HepG2 (cell line): Measurements from ENCODE around the gene KANSL1. TPM values are rescaled to one million over a fixed set of nuclear protein-coding genes. Genes with fewer than 3 reads are reported as not detected.

Experiments
- ATF7 ChIP-seq, 2 experiments: fragments of 450-650 bp in 1 of 2; sonication (generic) in 1 of 2; formaldehyde crosslinking in 1 of 2; IDR thresholded peaks; 2 replicates each; pipeline versions ENCODE4 v1.4.0 to v1.6.1; 2016 to 2020; ENCODE audit warnings: antibody characterized with exemption in 1 of 2, mild to moderate bottlenecking in 1 of 2, missing genetic modification reagents in 1 of 2
- GLI4 ChIP-seq: sonication (generic); formaldehyde crosslinking; IDR thresholded peaks from 2 replicates; pipeline ENCODE4 v1.5.1; 2020; ENCODE audit warnings: missing genetic modification reagents, mild to moderate bottlenecking, moderate library complexity, borderline replicate concordance
- KLF11 ChIP-seq: IDR thresholded peaks from 2 replicates; pipeline ENCODE4 v1.6.1; 2016; ENCODE audit warnings: missing compliant biosample characterization
- MBNL3 ChIP-seq: fragments of 250-450 bp; sonication (Bioruptor Pico); conservative IDR thresholded peaks from 2 replicates; pipeline ENCODE4 v1.8.0; 2022; ENCODE audit warnings: mild to moderate bottlenecking, inconsistent platforms
- MLLT10 ChIP-seq: sonication (generic); formaldehyde crosslinking; IDR thresholded peaks from 2 replicates; pipeline ENCODE4 v1.4.0; 2020; ENCODE audit warnings: missing genetic modification reagents
- MTA1 ChIP-seq: sonication (generic); formaldehyde crosslinking; IDR thresholded peaks from 2 replicates; pipeline ENCODE4 v1.4.0; 2020; ENCODE audit warnings: missing genetic modification reagents, mild to moderate bottlenecking, borderline replicate concordance
- MXD4 ChIP-seq: IDR thresholded peaks from 2 replicates; pipeline ENCODE4 v1.6.1; 2016; ENCODE audit warnings: mild to moderate bottlenecking, missing biosample characterization, missing genetic modification reagents
- NCOA2 ChIP-seq: sonication (generic); formaldehyde crosslinking; IDR thresholded peaks from 2 replicates; pipeline ENCODE4 v1.8.0; 2022; ENCODE audit warnings: inconsistent platforms
- NCOR1 ChIP-seq: fragments of 200-600 bp; sonication (generic); IDR thresholded peaks from 2 replicates; pipeline ENCODE4 v1.7.0; 2017; ENCODE audit warnings: antibody characterized with exemption, low read length, borderline replicate concordance
- NFIC ChIP-seq: IDR thresholded peaks from 2 replicates; pipeline ENCODE4 v1.6.1; 2012; ENCODE audit warnings: mild to moderate bottlenecking, low read length, inconsistent platforms
- NFKB2 ChIP-seq: sonication (generic); formaldehyde crosslinking; IDR thresholded peaks from 2 replicates; pipeline ENCODE4 v1.4.0; 2020; ENCODE audit warnings: missing genetic modification reagents, borderline replicate concordance
- NR0B2 ChIP-seq: sonication (generic); formaldehyde crosslinking; IDR thresholded peaks from 2 replicates; pipeline ENCODE4 v1.4.0; 2020; ENCODE audit warnings: mild to moderate bottlenecking, missing genetic modification reagents
- NR3C1 ChIP-seq: sonication (generic); formaldehyde crosslinking; IDR thresholded peaks from 2 replicates; pipeline ENCODE4 v1.4.0; 2020; ENCODE audit warnings: missing genetic modification reagents
- PHF8 ChIP-seq: sonication (generic); formaldehyde crosslinking; IDR thresholded peaks from 2 replicates; pipeline ENCODE4 v1.5.0; 2020; ENCODE audit warnings: missing genetic modification reagents
- POGZ ChIP-seq: sonication (generic); formaldehyde crosslinking; IDR thresholded peaks from 2 replicates; pipeline ENCODE4 v1.4.0; 2020; ENCODE audit warnings: mild to moderate bottlenecking, missing genetic modification reagents
- SNAPC2 ChIP-seq: sonication (generic); formaldehyde crosslinking; IDR thresholded peaks from 2 replicates; pipeline ENCODE4 v1.8.1; 2022; ENCODE audit warnings: mild to moderate bottlenecking, missing genetic modification reagents
- SOX13 ChIP-seq, 3 experiments: fragments of 450-650 bp in 1 of 3; sonication (generic) in 1 of 3; formaldehyde crosslinking in 1 of 3; IDR thresholded peaks in 2 of 3; conservative IDR thresholded peaks in 1 of 3; 2 replicates each; pipeline versions ENCODE4 v1.5.0 to v1.6.1; 2016 to 2020; ENCODE audit warnings: antibody characterized with exemption in 1 of 3, mild to moderate bottlenecking in 1 of 3, missing compliant biosample characterization in 1 of 3, missing genetic modification reagents in 1 of 3, moderate library complexity in 1 of 3
- TAF1 ChIP-seq: sonication (generic); formaldehyde crosslinking; IDR thresholded peaks from 2 replicates; pipeline ENCODE4 v1.4.0; 2020; ENCODE audit warnings: missing genetic modification reagents
- ZFP1 ChIP-seq: IDR thresholded peaks from 2 replicates; pipeline ENCODE4 v1.6.1; 2016
- ZNF263 ChIP-seq: sonication (generic); formaldehyde crosslinking; IDR thresholded peaks from 2 replicates; pipeline ENCODE4 v1.4.0; 2020; ENCODE audit warnings: missing genetic modification reagents
- ZNF572 ChIP-seq: sonication (generic); formaldehyde crosslinking; IDR thresholded peaks from 2 replicates; pipeline ENCODE4 v1.5.1; 2020; ENCODE audit warnings: mild to moderate bottlenecking, missing genetic modification reagents
- ZNF577 ChIP-seq: sonication (generic); formaldehyde crosslinking; IDR thresholded peaks from 2 replicates; pipeline ENCODE4 v1.4.0; 2020; ENCODE audit warnings: mild to moderate bottlenecking, low read depth, missing genetic modification reagents, borderline replicate concordance
- ZNF772 ChIP-seq: sonication (generic); formaldehyde crosslinking; IDR thresholded peaks from 2 replicates; pipeline ENCODE4 v1.5.0; 2020; ENCODE audit warnings: mild to moderate bottlenecking, missing genetic modification reagents
- polyA plus RNA-seq, 8 experiments: library from polyadenylated mRNA; depleted of rRNA in 3 of 8; stranded (reverse) in 7 of 8; unstranded in 1 of 8; fragments of >200 nt; fragmentation: Illumina TruSeq in 4 of 8; extraction: Trizol in 4 of 8; gene quantifications; 2 replicates each; pipeline versions ENCODE4 v1.2.1 to v1.2.3, GENCODE V29; 2011 to 2016; ENCODE audit warnings: low read depth in 4 of 8, missing spikeins in 1 of 8, mixed read lengths in 1 of 8; ENCODE audit not compliant: insufficient read depth in 1 of 8
- total RNA-seq, 5 experiments: library from RNA; depleted of rRNA; stranded (reverse); fragments of >200 nt; fragmentation: Illumina TruSeq; extraction: Trizol; gene quantifications; 2 replicates each; pipeline ENCODE4 v1.2.3, GENCODE V29; 2016; ENCODE audit warnings: low read depth in 1 of 5
- TF ChIP-seq, protein P1 (sequence below): sonication (generic); formaldehyde crosslinking; IDR thresholded peaks from 2 replicates; pipeline ENCODE4 v1.4.0; 2020; ENCODE audit warnings: mild to moderate bottlenecking, missing genetic modification reagents
- TF ChIP-seq, protein P2 (sequence below): sonication (generic); formaldehyde crosslinking; IDR thresholded peaks from 2 replicates; pipeline ENCODE4; 2020; ENCODE audit warnings: missing genetic modification reagents, mild to moderate bottlenecking, borderline replicate concordance
- TF ChIP-seq, protein P3 (sequence below): sonication (generic); formaldehyde crosslinking; IDR thresholded peaks from 2 replicates; pipeline ENCODE4 v1.4.0; 2020; ENCODE audit warnings: missing genetic modification reagents

Gene KANSL1
- total and polyA plus RNA-seq, 2 of the 13 experiments (the other 11 are each of a cell fraction or from before 2014, with no cell fraction given), result 24.0 to 59.6 TPM

- TF ChIP-seq NR0B2 (no peak; the same call in 1 of the 2 replicates), ZNF263 (CRISPR knock-in tag) (peak; percentile 88), ZFP1 (CRISPR knock-in tag) (no peak), NFIC (no peak), NFKB2 (CRISPR knock-in tag) (no peak), MBNL3 (no peak), MTA1 (CRISPR knock-in tag) (no peak), GLI4 (CRISPR knock-in tag) (no peak), PHF8 (no peak), ZNF572 (CRISPR knock-in tag) (no peak), NR3C1 (CRISPR knock-in tag) (no peak), POGZ (no peak; the same call in 1 of the 2 replicates), TAF1 (no peak), MXD4 (CRISPR knock-in tag) (no peak), ATF7 (IDR thresholded peaks at IDR 0.05) (no peak), ATF7 (CRISPR knock-in tag; IDR thresholded peaks at IDR 0.05) (no peak), NCOA2 (CRISPR knock-in tag) (no peak), SOX13 (IDR thresholded peaks at IDR 0.05) (0 out of 2 replicates have a peak, but pooled peaks have one; percentile 26), SOX13 (CRISPR knock-in tag; conservative IDR thresholded peaks at IDR 0.05 in 1 of 2, IDR thresholded peaks at IDR 0.05 in 1 of 2) (no peak), SNAPC2 (CRISPR knock-in tag) (no peak), MLLT10 (no peak), ZNF577 (CRISPR knock-in tag) (no peak), ZNF772 (CRISPR knock-in tag) (no peak; the same call in 1 of the 2 replicates), NCOR1 (no peak), KLF11 (CRISPR knock-in tag) (no peak)
- TF ChIP-seq, protein P1, sequence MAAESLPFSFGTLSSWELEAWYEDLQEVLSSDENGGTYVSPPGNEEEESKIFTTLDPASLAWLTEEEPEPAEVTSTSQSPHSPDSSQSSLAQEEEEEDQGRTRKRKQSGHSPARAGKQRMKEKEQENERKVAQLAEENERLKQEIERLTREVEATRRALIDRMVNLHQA (CRISPR knock-in tag), result no peak
- TF ChIP-seq, protein P2, sequence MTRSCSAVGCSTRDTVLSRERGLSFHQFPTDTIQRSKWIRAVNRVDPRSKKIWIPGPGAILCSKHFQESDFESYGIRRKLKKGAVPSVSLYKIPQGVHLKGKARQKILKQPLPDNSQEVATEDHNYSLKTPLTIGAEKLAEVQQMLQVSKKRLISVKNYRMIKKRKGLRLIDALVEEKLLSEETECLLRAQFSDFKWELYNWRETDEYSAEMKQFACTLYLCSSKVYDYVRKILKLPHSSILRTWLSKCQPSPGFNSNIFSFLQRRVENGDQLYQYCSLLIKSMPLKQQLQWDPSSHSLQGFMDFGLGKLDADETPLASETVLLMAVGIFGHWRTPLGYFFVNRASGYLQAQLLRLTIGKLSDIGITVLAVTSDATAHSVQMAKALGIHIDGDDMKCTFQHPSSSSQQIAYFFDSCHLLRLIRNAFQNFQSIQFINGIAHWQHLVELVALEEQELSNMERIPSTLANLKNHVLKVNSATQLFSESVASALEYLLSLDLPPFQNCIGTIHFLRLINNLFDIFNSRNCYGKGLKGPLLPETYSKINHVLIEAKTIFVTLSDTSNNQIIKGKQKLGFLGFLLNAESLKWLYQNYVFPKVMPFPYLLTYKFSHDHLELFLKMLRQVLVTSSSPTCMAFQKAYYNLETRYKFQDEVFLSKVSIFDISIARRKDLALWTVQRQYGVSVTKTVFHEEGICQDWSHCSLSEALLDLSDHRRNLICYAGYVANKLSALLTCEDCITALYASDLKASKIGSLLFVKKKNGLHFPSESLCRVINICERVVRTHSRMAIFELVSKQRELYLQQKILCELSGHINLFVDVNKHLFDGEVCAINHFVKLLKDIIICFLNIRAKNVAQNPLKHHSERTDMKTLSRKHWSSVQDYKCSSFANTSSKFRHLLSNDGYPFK (CRISPR knock-in tag), result no peak
- TF ChIP-seq, protein P3, sequence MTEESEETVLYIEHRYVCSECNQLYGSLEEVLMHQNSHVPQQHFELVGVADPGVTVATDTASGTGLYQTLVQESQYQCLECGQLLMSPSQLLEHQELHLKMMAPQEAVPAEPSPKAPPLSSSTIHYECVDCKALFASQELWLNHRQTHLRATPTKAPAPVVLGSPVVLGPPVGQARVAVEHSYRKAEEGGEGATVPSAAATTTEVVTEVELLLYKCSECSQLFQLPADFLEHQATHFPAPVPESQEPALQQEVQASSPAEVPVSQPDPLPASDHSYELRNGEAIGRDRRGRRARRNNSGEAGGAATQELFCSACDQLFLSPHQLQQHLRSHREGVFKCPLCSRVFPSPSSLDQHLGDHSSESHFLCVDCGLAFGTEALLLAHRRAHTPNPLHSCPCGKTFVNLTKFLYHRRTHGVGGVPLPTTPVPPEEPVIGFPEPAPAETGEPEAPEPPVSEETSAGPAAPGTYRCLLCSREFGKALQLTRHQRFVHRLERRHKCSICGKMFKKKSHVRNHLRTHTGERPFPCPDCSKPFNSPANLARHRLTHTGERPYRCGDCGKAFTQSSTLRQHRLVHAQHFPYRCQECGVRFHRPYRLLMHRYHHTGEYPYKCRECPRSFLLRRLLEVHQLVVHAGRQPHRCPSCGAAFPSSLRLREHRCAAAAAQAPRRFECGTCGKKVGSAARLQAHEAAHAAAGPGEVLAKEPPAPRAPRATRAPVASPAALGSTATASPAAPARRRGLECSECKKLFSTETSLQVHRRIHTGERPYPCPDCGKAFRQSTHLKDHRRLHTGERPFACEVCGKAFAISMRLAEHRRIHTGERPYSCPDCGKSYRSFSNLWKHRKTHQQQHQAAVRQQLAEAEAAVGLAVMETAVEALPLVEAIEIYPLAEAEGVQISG, result 0 out of 2 replicates have a peak, but pooled peaks have one; percentile 11
Observed at GRCh38 chr17:46193151-46193625, at the start of gene KANSL1 (continued).
